Stimulated activated CD4-positive, alpha-beta T cell treated with anti-CD3 and anti-CD28 coated beads, Interleukin-12 subunit alpha, Interleukin-12 subunit beta, amount 100 ng/mL, for 24 hours (primary cell): ENCODE results near the gene STX8.
"Not testable (repeated sequence)": the region's sequence is repeated elsewhere in the genome, so short reads cannot be mapped to it uniquely, and the experiment has no call there.

Source experiments
- DNase-seq, 2 experiments: peaks; one replicate each; pipeline ENCODE4 v3.0.0-alpha.2; 2020; ENCODE audit warnings: low read depth in 2 of 2

Gene STX8

GRCh38 chr17:9575381-9576101, at the start of gene STX8:
Gene STX8 (minus strand): TSS chr17:9575820. CDS start chr17:9575808, 12 bp downstream.
- peak; percentile 66 to 82 for DNase-seq

GRCh38 chr17:9622961-9623360, 47.3 kb upstream of the STX8 start:
- no peak for DNase-seq

GRCh38 chr17:9615486-9615885, 39.9 kb upstream of the STX8 start:
- no peak for DNase-seq

GRCh38 chr17:9612006-9612405, 36.4 kb upstream of the STX8 start:
- DNase-seq = no peak

- DNase-seq = no peak
These were observed 35.9 kb upstream of the STX8 start for GRCh38 chr17:9611557-9611956.

- DNase-seq = not testable (repeated sequence)
These were observed 31.4 kb upstream of the STX8 start for GRCh38 chr17:9607058-9607457.

GRCh38 chr17:9606453-9606852, 30.8 kb upstream of the STX8 start:
- no peak for DNase-seq

- DNase-seq = not testable (repeated sequence)
These were observed 29.0 kb upstream of the STX8 start for GRCh38 chr17:9604583-9604982.

- DNase-seq = no peak
These were observed 23.0 kb upstream of the STX8 start for GRCh38 chr17:9598661-9599060.

- DNase-seq = not testable (repeated sequence)
These were observed 22.0 kb upstream of the STX8 start for GRCh38 chr17:9597638-9598037.

GRCh38 chr17:9594065-9594464, 18.4 kb upstream of the STX8 start:
- DNase-seq = no peak

GRCh38 chr17:9587969-9588656, 12.5 kb upstream of the STX8 start:
- no peak for DNase-seq

- no peak for DNase-seq
These were observed 1.7 kb upstream of the STX8 start for GRCh38 chr17:9577373-9577709.

- DNase-seq = peak; percentile 61 to 68
These were observed 1.1 kb upstream of the STX8 start, which contains the start of gene CFAP52 for GRCh38 chr17:9576521-9577372. Gene CFAP52 (plus strand): TSS chr17:9576642. CDS start chr17:9576696, 54 bp downstream.

- DNase-seq = no peak
These were observed 4.4 kb downstream of the STX8 start for GRCh38 chr17:9571201-9571600.

- no peak for DNase-seq
These were observed 6.5 kb downstream of the STX8 start for GRCh38 chr17:9568957-9569588.

- DNase-seq = no peak
These were observed 7.6 kb downstream of the STX8 start for GRCh38 chr17:9568004-9568403.

- not testable (repeated sequence) for DNase-seq
These were observed 8.9 kb downstream of the STX8 start for GRCh38 chr17:9566739-9567138.

- DNase-seq = no peak
These were observed 9.6 kb downstream of the STX8 start for GRCh38 chr17:9566067-9566466.

- no peak for DNase-seq
These were observed 11.5 kb downstream of the STX8 start for GRCh38 chr17:9564104-9564503.

- DNase-seq = no peak
These were observed 17.8 kb downstream of the STX8 start for GRCh38 chr17:9557857-9558256.
